ENCODE results near the gene SLC17A7.

The SLC17A7 gene

GRCh38 chr19:49441210-49441959 is at the start of gene SLC17A7:
TSS of gene SLC17A7 (minus strand) at chr19:49441527. CDS start at chr19:49441379, 148 bp downstream.
- H3K4me3 ChIP-seq (ENCODE audit: low read length) = peak within 1 kb of the TSS; percentile 88; the same call in 1 of the 2 replicates
- no peak for TF ChIP-seq CTCF (IDR thresholded peaks at IDR 0.05; ENCODE audit: low read depth, low read length, poor library complexity, severe bottlenecking)
- no peak for TF ChIP-seq EZH2phosphoT487 (IDR thresholded peaks at IDR 0.05; ENCODE audit: borderline replicate concordance, low read length)
- peaks cover 24% of the 10 kb centered on the region for H3K4me1 ChIP-seq (ENCODE audit: control insufficient read depth, low read length)
- H3K9me3 ChIP-seq (ENCODE audit: control insufficient read depth, insufficient read depth, low read length) = no peaks in the 10 kb centered on the region
- H3K27me3 ChIP-seq (ENCODE audit: control insufficient read depth, low read length) = peaks cover 55% of the 10 kb centered on the region
- H4K20me1 ChIP-seq (ENCODE audit: control insufficient read depth, insufficient read depth, low read depth, low read length) = no peaks in the 10 kb centered on the region
- peak within 1 kb of the TSS; percentile 99 for H3K4me2 ChIP-seq (ENCODE audit: low read length)
- H3K9me2 ChIP-seq (replicated peaks; ENCODE audit: control insufficient read depth, low read length) = no peaks in the 10 kb centered on the region
- no peak within 1 kb of the TSS for H3K27ac ChIP-seq (ENCODE audit: low read depth, low read length)
- H3K79me2 ChIP-seq (ENCODE audit: control insufficient read depth, low read length) = no peaks in the 10 kb centered on the region
- H3K36me3 ChIP-seq (ENCODE audit: control insufficient read depth, low read length) = peaks cover 1% of the 10 kb centered on the region
- peaks cover 9% of the 10 kb centered on the region for H3F3A ChIP-seq (ENCODE audit: control insufficient read depth, insufficient read depth)

GRCh38 chr19:49490287-49491029 is 49.1 kb upstream of the SLC17A7 start:
- TF ChIP-seq CTCF (IDR thresholded peaks at IDR 0.05; ENCODE audit: low read depth, low read length, poor library complexity, severe bottlenecking) (no peak), EZH2phosphoT487 (IDR thresholded peaks at IDR 0.05; ENCODE audit: borderline replicate concordance, low read length) (no peak)
- Histone ChIP-seq H3K79me2 (ENCODE audit: control insufficient read depth, low read length) (peaks cover 40% of the 10 kb centered on the region), H3K36me3 (ENCODE audit: control insufficient read depth, low read length) (peaks cover 60% of the 10 kb centered on the region), H3K9me3 (ENCODE audit: control insufficient read depth, insufficient read depth, low read length) (no peaks in the 10 kb centered on the region), H3K27ac (ENCODE audit: low read depth, low read length) (peak overlapping the region; percentile 95), H3K4me1 (ENCODE audit: control insufficient read depth, low read length) (peaks cover 69% of the 10 kb centered on the region), H3K9me2 (replicated peaks; ENCODE audit: control insufficient read depth, low read length) (no peaks in the 10 kb centered on the region), H3K27me3 (ENCODE audit: control insufficient read depth, low read length) (no peaks in the 10 kb centered on the region), H3F3A (ENCODE audit: control insufficient read depth, insufficient read depth) (peaks cover 73% of the 10 kb centered on the region), H4K20me1 (ENCODE audit: control insufficient read depth, insufficient read depth, low read depth, low read length) (peaks cover 27% of the 10 kb centered on the region), H3K4me3 (ENCODE audit: low read length) (peak overlapping the region; percentile 98), H3K4me2 (ENCODE audit: low read length) (peak overlapping the region; percentile 98)

- Histone ChIP-seq H3K27me3 (ENCODE audit: control insufficient read depth, low read length) (no peaks in the 10 kb centered on the region), H3K4me1 (ENCODE audit: control insufficient read depth, low read length) (peaks cover 61% of the 10 kb centered on the region), H4K20me1 (ENCODE audit: control insufficient read depth, insufficient read depth, low read depth, low read length) (peaks cover 27% of the 10 kb centered on the region), H3K4me2 (ENCODE audit: low read length) (peak overlapping the region; percentile 98), H3K9me3 (ENCODE audit: control insufficient read depth, insufficient read depth, low read length) (no peaks in the 10 kb centered on the region), H3K4me3 (ENCODE audit: low read length) (peak overlapping the region; percentile 98), H3K27ac (ENCODE audit: low read depth, low read length) (peak overlapping the region; percentile 95), H3K79me2 (ENCODE audit: control insufficient read depth, low read length) (peaks cover 37% of the 10 kb centered on the region), H3F3A (ENCODE audit: control insufficient read depth, insufficient read depth) (peaks cover 69% of the 10 kb centered on the region), H3K36me3 (ENCODE audit: control insufficient read depth, low read length) (peaks cover 60% of the 10 kb centered on the region), H3K9me2 (replicated peaks; ENCODE audit: control insufficient read depth, low read length) (no peaks in the 10 kb centered on the region)
- peak; percentile 69 for TF ChIP-seq CTCF (IDR thresholded peaks at IDR 0.05; ENCODE audit: low read depth, low read length, poor library complexity, severe bottlenecking)
- no peak for TF ChIP-seq EZH2phosphoT487 (IDR thresholded peaks at IDR 0.05; ENCODE audit: borderline replicate concordance, low read length)
Measured at GRCh38 chr19:49489601-49490167, 48.4 kb upstream of the SLC17A7 start.
